Measurements from ENCODE around the gene HRAS. TPM values are rescaled to one million over a fixed set of nuclear protein-coding genes. Genes with fewer than 3 reads are reported as not detected.
A peak's percentile ranks its signal among the peaks of the same experiment; 100 is the strongest.

HRAS gene
- total and polyA plus RNA-seq, 2 of the 13 experiments (the other 11 are each of a cell fraction or from before 2014, with no cell fraction given), result 32.9 to 50.0 TPM

GRCh38 chr11:535519-536454, at the start of gene HRAS (continued):
- no peak for TF ChIP-seq ZNF569 (CRISPR knock-in tag; IDR thresholded peaks at IDR 0.05; ENCODE audit: borderline replicate concordance)
- no peak for TF ChIP-seq MLX (CRISPR knock-in tag; IDR thresholded peaks at IDR 0.05)
- TF ChIP-seq ZSCAN12 (CRISPR knock-in tag; IDR thresholded peaks at IDR 0.05), result peak; percentile 72; the same call in 1 of the 2 replicates
- TF ChIP-seq STAT6 (CRISPR knock-in tag; IDR thresholded peaks at IDR 0.05; ENCODE audit: borderline replicate concordance), result no peak
- TF ChIP-seq ZNF614 (CRISPR knock-in tag; IDR thresholded peaks at IDR 0.05; ENCODE audit: borderline replicate concordance), result peak; percentile 65; the same call in 1 of the 2 replicates
- TF ChIP-seq PHF5A (CRISPR knock-in tag; IDR thresholded peaks at IDR 0.05; ENCODE audit: low read depth, unreplicated experiment), result no peak
- TF ChIP-seq ZMYM4 (CRISPR knock-in tag; IDR thresholded peaks at IDR 0.05), result peak; percentile 25; the same call in 1 of the 2 replicates
- TF ChIP-seq ZNF264 (CRISPR knock-in tag; IDR thresholded peaks at IDR 0.05), result no peak
- TF ChIP-seq KAT8 (CRISPR knock-in tag; IDR thresholded peaks at IDR 0.05), result peak; percentile 71
- TF ChIP-seq SMAD1 (CRISPR knock-in tag; IDR thresholded peaks at IDR 0.05; ENCODE audit: borderline replicate concordance, low read depth), result no peak; the same call in 1 of the 2 replicates
- no peak for TF ChIP-seq ZNF800 (CRISPR knock-in tag; IDR thresholded peaks at IDR 0.05)
- no peak for TF ChIP-seq NCOA2 (CRISPR knock-in tag; IDR thresholded peaks at IDR 0.05)
- no peak for TF ChIP-seq E2F5 (CRISPR knock-in tag; conservative IDR thresholded peaks at IDR 0.05)
- TF ChIP-seq ZUFSP (CRISPR knock-in tag; IDR thresholded peaks at IDR 0.05; ENCODE audit: borderline replicate concordance), result no peak
- no peak for TF ChIP-seq ZNF282 (IDR thresholded peaks at IDR 0.05; ENCODE audit: partially characterized antibody)
- TF ChIP-seq GABPB1 (CRISPR knock-in tag; IDR thresholded peaks at IDR 0.05), result peak; percentile 93
- TF ChIP-seq GATAD2A (CRISPR knock-in tag; IDR thresholded peaks at IDR 0.05), result 0 out of 2 replicates have a peak, but pooled peaks have one; percentile 1
- TF ChIP-seq GPN1 (CRISPR knock-in tag; IDR thresholded peaks at IDR 0.05; ENCODE audit: borderline replicate concordance), result no peak
- TF ChIP-seq ATF7-NPFF (CRISPR knock-in tag; IDR thresholded peaks at IDR 0.05; ENCODE audit: low read depth), result peak; percentile 68; the same call in 1 of the 2 replicates
- no peak for TF ChIP-seq TBL1XR1 (IDR thresholded peaks at IDR 0.05; ENCODE audit: borderline replicate concordance, low read length, partially characterized antibody)
